RWPE1 (cell line): ENCODE measurements around the gene ENTPD3.

ENCODE experiments used
- CTCF ChIA-PET: fragments of 350-600 bp; sonication (Branson Sonifier 250); formaldehyde crosslinking; extraction: SDS; loops from one replicate; lab custom pipeline; 2021; lab: Yijun Ruan, JAX
- POLR2A ChIA-PET: fragments of 400-600 bp; formaldehyde crosslinking; extraction: SDS; loops from one replicate; lab custom pipeline; 2020; ENCODE audit warnings: antibody characterized with exemption; ENCODE audit not compliant: low non-redundant PET; lab: Yijun Ruan, JAX
- DNase-seq: peaks from one replicate; pipeline ENCODE4 v3.0.0; 2012; ENCODE audit warnings: low spot score
- H3K27ac ChIP-seq: fragments of 450-650 bp; 2 replicates; pipeline ENCODE4 v1.5.1; 2017
- TF ChIP-seq, protein P1 (sequence below): fragments of 450-650 bp; conservative IDR thresholded peaks from 2 replicates; pipeline ENCODE4 v1.5.1; 2017; ENCODE audit warnings: low read depth, mild to moderate bottlenecking

Gene ENTPD3

DNA sequence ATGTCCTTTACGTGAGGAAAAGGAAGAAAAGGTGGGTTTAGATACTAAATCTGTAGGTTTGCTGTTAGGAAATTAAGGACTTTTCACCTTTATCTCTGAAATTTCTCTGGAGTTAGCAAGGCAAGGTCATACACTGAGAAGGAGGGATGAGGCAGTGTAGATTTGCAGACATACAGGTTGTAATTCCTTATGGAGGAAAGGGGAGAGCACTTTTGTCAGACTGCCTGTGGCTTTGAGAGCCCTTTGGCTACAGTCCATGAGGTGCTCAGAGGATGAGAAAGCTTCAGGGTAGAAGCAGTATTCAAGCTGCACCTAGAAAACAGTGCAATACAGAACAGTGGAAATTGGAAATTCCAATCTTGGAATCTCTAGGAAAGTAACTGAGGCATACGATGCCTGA, 78.5 kb downstream of the ENTPD3 start:
- H3K27ac ChIP-seq, result peak overlapping the region; percentile 42; the same call in 1 of the 2 replicates
- CTCF ChIA-PET, result no interaction called here
- no peak for DNase-seq

DNA sequence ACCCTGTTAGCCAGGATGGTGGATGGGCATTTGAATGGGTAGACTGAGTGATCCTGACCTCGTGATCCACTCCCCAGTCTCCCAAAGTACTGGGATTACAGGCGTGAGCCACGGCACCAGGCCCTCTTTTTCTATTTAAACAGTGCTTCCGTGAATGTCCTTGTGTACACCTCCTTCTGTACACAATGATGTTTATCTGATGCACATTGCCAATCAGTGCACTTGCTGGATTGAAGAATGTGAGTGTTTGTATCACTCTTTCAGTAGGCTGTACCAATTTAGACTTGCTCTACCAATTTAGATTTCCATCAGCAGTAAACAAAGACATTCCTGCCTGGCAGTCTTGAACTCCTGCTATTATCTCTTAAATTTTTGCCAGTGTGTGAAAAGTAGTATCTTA, 81.0 kb downstream of the ENTPD3 start:
- CTCF ChIA-PET, result no interaction called here
- POLR2A ChIA-PET, result no interaction called here
- TF ChIP-seq, protein P1, sequence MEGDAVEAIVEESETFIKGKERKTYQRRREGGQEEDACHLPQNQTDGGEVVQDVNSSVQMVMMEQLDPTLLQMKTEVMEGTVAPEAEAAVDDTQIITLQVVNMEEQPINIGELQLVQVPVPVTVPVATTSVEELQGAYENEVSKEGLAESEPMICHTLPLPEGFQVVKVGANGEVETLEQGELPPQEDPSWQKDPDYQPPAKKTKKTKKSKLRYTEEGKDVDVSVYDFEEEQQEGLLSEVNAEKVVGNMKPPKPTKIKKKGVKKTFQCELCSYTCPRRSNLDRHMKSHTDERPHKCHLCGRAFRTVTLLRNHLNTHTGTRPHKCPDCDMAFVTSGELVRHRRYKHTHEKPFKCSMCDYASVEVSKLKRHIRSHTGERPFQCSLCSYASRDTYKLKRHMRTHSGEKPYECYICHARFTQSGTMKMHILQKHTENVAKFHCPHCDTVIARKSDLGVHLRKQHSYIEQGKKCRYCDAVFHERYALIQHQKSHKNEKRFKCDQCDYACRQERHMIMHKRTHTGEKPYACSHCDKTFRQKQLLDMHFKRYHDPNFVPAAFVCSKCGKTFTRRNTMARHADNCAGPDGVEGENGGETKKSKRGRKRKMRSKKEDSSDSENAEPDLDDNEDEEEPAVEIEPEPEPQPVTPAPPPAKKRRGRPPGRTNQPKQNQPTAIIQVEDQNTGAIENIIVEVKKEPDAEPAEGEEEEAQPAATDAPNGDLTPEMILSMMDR, result no peak
- no peak overlapping the region for H3K27ac ChIP-seq
- no peak for DNase-seq

More for the DNA sequence above, 78.5 kb downstream of the ENTPD3 start:
- POLR2A ChIA-PET, result no interaction called here
- TF ChIP-seq, protein P1, result no peak

DNA sequence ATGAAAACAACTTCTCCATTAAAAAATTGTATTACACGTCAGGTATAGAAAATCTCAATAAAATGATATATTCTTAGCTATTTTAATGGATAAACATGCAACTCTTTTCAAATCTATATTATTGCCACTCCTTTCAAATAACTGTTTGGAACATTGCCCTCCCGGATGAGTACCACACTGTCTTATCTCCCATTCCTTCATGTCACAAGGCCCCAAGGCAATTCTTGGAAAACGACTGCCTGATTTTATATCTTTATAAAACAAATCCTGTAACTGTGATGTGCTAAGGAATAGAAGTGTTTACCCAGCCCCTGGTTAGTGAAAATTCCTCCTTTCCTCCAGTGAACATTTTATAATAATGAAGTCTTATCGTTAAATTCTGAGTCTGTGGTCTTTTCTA, 83.7 kb downstream of the ENTPD3 start:
- CTCF ChIA-PET, result interaction anchor here (0.6 to 1.0 kb wide), 2 partner anchors 49 to 648 kb away, joined by 4 read pairs; no protein-coding TSS in a partner anchor
- no peak for DNase-seq

DNA sequence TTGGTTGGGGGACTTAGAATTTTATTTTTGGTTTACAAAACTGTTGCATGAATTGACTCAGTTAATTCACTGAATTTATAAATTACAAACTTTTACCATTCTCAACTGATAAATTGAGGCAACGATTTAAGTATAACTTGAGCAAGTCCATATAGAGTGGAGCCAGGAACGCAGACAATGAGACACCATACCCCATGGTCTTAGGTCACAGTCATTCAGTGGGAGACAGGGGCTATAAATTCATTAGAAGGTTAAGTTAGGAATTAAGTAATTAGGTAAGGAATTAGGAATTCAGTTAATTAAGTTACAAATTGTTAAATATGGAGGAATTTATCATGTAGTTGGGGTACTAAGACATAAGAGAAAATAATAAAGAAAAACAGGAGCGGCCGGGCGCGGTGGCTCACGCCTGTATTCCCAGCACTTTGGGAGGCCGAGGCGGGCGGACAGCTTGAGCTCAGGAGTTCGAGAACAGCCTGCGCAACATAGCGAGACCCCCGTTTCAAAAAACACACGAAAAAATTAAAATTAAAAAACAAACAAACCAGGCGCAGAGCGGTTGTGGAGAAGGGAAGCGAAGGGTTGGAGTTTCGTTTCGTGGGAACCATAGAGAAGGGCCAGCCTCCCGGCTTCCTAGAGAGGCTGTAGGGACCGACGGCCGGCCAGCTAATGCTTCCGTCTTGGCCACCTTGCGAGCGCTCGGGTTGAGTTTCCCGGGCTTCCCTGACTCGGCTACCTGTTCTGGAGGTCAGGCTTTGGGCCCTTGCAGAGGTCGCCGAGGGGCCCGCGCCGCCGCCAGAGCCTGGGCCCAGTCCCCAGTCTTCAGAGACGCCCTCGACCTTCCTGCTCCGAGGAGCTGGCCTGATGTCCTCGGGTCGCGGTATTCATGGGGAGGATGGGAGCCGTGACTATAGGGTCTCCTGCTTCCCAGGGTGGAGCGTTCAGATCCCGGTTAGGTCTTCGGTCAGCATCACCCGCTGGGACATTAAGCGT, 89.8 kb downstream of the ENTPD3 start, which contains the start of gene ZNF619:
Gene ZNF619, plus strand, starts transcription at position 645 of the 993 bp plus-strand sequence. CDS start 858 bp downstream, outside the sequence.
- H3K27ac ChIP-seq, result peak within 1 kb of the TSS; percentile 63
- DNase-seq, result peak; percentile 62
- POLR2A ChIA-PET, result interaction anchor here (0.5 to 0.6 kb wide), 2 partner anchors 20 to 1158 kb away, joined by 4 to 5 read pairs; no protein-coding TSS in a partner anchor
- TF ChIP-seq, protein P1, result no peak
- CTCF ChIA-PET, result interaction anchor here (0.7 kb wide), 1 partner anchor 55 kb away, joined by 3 read pairs; no protein-coding TSS in a partner anchor

More for the DNA sequence above, 83.7 kb downstream of the ENTPD3 start:
- H3K27ac ChIP-seq, result no peak overlapping the region
- TF ChIP-seq, protein P1, result no peak
- POLR2A ChIA-PET, result no interaction called here

DNA sequence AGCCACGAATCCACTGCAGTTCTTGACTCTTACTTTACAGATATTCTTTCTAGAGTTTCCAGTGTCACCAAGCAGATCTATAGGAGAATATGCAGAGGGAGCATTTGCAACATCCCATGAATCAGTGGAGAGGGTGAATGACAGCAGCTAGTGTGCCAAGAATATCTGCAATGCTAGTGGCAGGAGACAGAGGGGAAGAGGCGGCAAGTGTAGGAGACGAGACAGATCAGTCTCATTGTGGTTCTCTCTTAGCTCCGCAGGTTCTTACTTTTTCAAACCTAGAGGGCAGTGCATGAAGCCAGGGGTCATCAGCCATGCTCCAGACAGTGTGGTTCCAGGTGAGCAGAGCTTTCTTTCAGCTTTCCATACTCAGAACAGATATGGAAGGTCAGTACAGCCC, 90.7 kb downstream of the ENTPD3 start:
- ChIA-PET CTCF (no interaction called here), POLR2A (no interaction called here)

More for the DNA sequence above, 90.7 kb downstream of the ENTPD3 start:
- no peak for DNase-seq
- TF ChIP-seq, protein P1, result no peak
- no peak overlapping the region for H3K27ac ChIP-seq
